Osteoblast (primary cell): ENCODE measurements around the gene SEMA3F. TPM values are rescaled to one million over a fixed set of nuclear protein-coding genes. Genes with fewer than 3 reads are reported as not detected.

Source experiments
- DNase-seq: peaks from one replicate; pipeline ENCODE4 v3.0.0; 2011; ENCODE audit warnings: low spot score, mixed read lengths; ENCODE audit not compliant: insufficient read length; ENCODE audit errors: missing footprints
- H2AFZ ChIP-seq: 2 replicates; pipeline ENCODE4 v1.6.0; 2011; ENCODE audit warnings: mild to moderate bottlenecking, low read length
- H3K27ac ChIP-seq: 2 replicates; pipeline ENCODE4 v1.5.1; 2011; ENCODE audit warnings: mild to moderate bottlenecking, low read depth, low read length, moderate library complexity
- H3K27me3 ChIP-seq: 2 replicates; pipeline ENCODE4 v1.6.0; 2012; ENCODE audit warnings: mild to moderate bottlenecking, control low read depth, inconsistent platforms, low read length, moderate library complexity; ENCODE audit not compliant: insufficient read depth
- H3K36me3 ChIP-seq: 2 replicates; pipeline ENCODE4 v1.5.1; 2011; ENCODE audit warnings: mild to moderate bottlenecking, low read length, control low read depth, moderate library complexity; ENCODE audit not compliant: insufficient read depth
- H3K4me1 ChIP-seq: 2 replicates; pipeline ENCODE4 v1.5.1; 2011; ENCODE audit warnings: mild to moderate bottlenecking, low read length, control low read depth, moderate library complexity; ENCODE audit not compliant: insufficient read depth
- H3K4me2 ChIP-seq: 2 replicates; pipeline ENCODE4 v1.6.0; 2011; ENCODE audit warnings: mild to moderate bottlenecking, low read length; ENCODE audit not compliant: insufficient read depth
- H3K4me3 ChIP-seq: fragments of 200-600 bp; sonication (generic); 3 replicates; pipeline ENCODE4 v1.5.1; 2012; ENCODE audit warnings: mild to moderate bottlenecking, low read length, inconsistent platforms; ENCODE audit not compliant: insufficient read depth
- H3K79me2 ChIP-seq: 2 replicates; pipeline ENCODE4 v1.6.0; 2012; ENCODE audit warnings: mild to moderate bottlenecking, low read length, control low read depth, inconsistent platforms; ENCODE audit not compliant: insufficient read depth
- H3K9me3 ChIP-seq: 2 replicates; pipeline ENCODE4 v1.5.1; 2011; ENCODE audit warnings: low read depth, low read length, control low read depth
- H4K20me1 ChIP-seq: 2 replicates; pipeline ENCODE4 v1.6.0; 2012; ENCODE audit warnings: mild to moderate bottlenecking, low read length, control low read depth; ENCODE audit not compliant: insufficient read depth
- total RNA-seq: library from RNA; depleted of rRNA; stranded (reverse); fragments of >200 nt; gene quantifications from 2 replicates; pipeline ENCODE4 v1.2.3, GENCODE V29; 2012
- TF ChIP-seq, protein P1 (sequence below): IDR thresholded peaks from 2 replicates; pipeline ENCODE4 v1.5.1; 2011; ENCODE audit warnings: mild to moderate bottlenecking, low read depth, low read length, moderate library complexity; ENCODE audit errors: extremely low read depth

The SEMA3F gene
- total RNA-seq, 1 donor = 5.1 TPM

DNA sequence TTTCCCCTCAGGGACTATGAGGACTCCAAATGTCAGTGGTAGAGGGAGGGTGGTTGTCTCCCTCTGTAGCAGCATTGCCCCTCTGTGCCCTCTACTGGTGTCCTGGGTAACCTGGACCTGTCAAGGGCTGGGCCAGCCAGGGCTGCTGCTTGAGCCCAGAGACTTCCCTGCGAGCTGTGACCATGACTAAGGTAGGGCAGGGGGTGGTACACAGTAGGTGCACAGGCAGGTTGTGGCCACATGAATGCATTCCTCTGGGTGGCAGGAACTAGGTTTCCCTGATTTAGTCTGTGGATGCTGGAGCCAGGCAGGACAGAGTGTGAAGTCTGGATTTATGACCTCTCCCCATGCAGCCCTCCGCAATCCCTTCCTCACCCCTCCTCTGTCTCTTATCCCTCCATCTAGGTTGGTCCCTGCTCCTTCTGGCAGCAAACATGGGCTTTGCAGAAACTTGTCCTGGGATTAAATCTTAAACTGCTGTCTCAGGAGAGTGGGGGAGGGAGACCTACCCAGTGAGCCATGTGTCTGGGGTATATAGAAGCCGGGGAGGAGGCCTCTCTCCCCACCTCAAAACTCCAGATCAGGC, 8.7 kb upstream of the SEMA3F start:
- Histone ChIP-seq H3K79me2 (no peaks in the 10 kb centered on the region), H3K4me2 (no peak overlapping the region), H3K4me3 (no peak overlapping the region), H4K20me1 (no peaks in the 10 kb centered on the region), H3K36me3 (no peaks in the 10 kb centered on the region), H3K4me1 (no peaks in the 10 kb centered on the region), H3K27ac (no peak overlapping the region), H3K27me3 (no peaks in the 10 kb centered on the region), H2AFZ (no peak overlapping the region), H3K9me3 (no peaks in the 10 kb centered on the region)
- TF ChIP-seq, protein P1, sequence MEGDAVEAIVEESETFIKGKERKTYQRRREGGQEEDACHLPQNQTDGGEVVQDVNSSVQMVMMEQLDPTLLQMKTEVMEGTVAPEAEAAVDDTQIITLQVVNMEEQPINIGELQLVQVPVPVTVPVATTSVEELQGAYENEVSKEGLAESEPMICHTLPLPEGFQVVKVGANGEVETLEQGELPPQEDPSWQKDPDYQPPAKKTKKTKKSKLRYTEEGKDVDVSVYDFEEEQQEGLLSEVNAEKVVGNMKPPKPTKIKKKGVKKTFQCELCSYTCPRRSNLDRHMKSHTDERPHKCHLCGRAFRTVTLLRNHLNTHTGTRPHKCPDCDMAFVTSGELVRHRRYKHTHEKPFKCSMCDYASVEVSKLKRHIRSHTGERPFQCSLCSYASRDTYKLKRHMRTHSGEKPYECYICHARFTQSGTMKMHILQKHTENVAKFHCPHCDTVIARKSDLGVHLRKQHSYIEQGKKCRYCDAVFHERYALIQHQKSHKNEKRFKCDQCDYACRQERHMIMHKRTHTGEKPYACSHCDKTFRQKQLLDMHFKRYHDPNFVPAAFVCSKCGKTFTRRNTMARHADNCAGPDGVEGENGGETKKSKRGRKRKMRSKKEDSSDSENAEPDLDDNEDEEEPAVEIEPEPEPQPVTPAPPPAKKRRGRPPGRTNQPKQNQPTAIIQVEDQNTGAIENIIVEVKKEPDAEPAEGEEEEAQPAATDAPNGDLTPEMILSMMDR = no peak
- no peak for DNase-seq

DNA sequence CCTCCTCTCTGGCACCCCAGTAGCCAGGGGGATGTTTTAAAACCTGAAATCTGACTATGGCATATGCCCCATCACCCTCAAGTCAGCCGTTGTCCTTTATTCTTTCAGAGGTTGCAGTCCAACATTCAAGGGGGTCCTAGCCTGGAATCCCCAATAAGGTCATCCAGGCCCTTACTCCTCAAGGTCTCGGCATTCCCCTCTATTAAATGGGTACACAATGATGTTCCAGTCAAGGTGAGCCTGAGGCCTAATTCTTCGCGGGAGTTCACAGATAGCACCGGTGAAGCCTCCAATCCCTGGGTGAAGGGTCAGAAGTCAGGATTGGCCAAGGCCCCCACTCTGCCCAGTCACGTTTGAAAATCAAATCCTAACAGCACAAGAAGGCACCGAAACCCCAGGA, 8.1 kb upstream of the SEMA3F start:
- H3K4me2 ChIP-seq = no peak overlapping the region
- H4K20me1 ChIP-seq = no peaks in the 10 kb centered on the region
- H3K36me3 ChIP-seq = no peaks in the 10 kb centered on the region
- H3K4me3 ChIP-seq = no peak overlapping the region
- no peaks in the 10 kb centered on the region for H3K4me1 ChIP-seq
- no peaks in the 10 kb centered on the region for H3K27me3 ChIP-seq
- TF ChIP-seq, protein P1 = no peak
- H3K27ac ChIP-seq = no peak overlapping the region
- no peaks in the 10 kb centered on the region for H3K9me3 ChIP-seq
- DNase-seq = no peak
- H2AFZ ChIP-seq = no peak overlapping the region
- no peaks in the 10 kb centered on the region for H3K79me2 ChIP-seq

DNA sequence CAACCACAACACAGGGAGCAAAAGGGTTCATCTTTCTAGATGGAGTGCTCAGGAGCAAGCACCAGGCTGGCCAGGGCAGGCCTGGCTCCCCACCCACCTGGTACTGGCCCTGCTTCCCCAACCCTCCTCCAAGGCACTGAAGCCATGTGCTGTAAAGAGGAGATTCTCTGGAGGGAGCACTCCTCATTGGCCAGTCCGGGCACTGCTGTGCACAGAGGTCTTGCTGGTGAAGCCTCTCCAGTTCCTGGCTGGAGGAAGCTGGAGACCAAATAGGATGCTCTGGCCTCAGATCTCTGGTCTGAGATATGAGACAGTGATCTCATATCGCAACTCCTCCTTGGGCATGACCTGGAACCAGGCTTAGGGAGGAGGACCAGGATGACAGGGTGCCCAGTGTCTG, 7.7 kb upstream of the SEMA3F start:
- Histone ChIP-seq H3K27me3 (no peaks in the 10 kb centered on the region), H3K4me3 (no peak overlapping the region), H3K79me2 (no peaks in the 10 kb centered on the region), H3K27ac (no peak overlapping the region), H3K4me1 (no peaks in the 10 kb centered on the region), H3K36me3 (no peaks in the 10 kb centered on the region), H2AFZ (no peak overlapping the region), H3K4me2 (no peak overlapping the region), H4K20me1 (no peaks in the 10 kb centered on the region), H3K9me3 (no peaks in the 10 kb centered on the region)
- DNase-seq = no peak
- TF ChIP-seq, protein P1 = no peak

DNA sequence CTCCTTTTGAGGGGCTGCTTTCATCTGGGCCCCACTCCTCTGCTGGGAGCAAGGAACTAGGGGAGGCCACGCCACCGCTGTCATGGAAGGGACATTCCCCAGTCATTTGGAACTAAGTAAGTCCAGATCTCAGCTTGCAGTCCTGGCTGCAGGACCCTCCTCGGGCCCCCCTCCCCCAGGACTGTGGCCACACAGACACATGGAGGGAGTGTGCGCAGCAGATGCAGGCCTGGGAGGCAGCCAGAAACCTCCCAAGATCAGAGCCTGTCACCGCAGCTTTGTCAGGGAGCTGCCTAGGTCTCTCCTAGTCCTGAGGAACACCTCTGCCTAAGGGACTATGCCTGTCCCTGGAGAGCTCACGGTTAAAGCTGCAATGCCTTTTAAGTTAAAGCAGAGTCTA, 7.3 kb upstream of the SEMA3F start:
- no peaks in the 10 kb centered on the region for H3K27me3 ChIP-seq
- H3K27ac ChIP-seq = no peak overlapping the region
- no peaks in the 10 kb centered on the region for H3K9me3 ChIP-seq
- H3K4me2 ChIP-seq = no peak overlapping the region
- H4K20me1 ChIP-seq = no peaks in the 10 kb centered on the region
- no peaks in the 10 kb centered on the region for H3K79me2 ChIP-seq
- H3K36me3 ChIP-seq = no peaks in the 10 kb centered on the region
- no peak overlapping the region for H3K4me3 ChIP-seq
- no peak overlapping the region for H2AFZ ChIP-seq
- no peak for DNase-seq
- TF ChIP-seq, protein P1 = no peak
- no peaks in the 10 kb centered on the region for H3K4me1 ChIP-seq
